Measurements from ENCODE around the gene NCLN.

DNA sequence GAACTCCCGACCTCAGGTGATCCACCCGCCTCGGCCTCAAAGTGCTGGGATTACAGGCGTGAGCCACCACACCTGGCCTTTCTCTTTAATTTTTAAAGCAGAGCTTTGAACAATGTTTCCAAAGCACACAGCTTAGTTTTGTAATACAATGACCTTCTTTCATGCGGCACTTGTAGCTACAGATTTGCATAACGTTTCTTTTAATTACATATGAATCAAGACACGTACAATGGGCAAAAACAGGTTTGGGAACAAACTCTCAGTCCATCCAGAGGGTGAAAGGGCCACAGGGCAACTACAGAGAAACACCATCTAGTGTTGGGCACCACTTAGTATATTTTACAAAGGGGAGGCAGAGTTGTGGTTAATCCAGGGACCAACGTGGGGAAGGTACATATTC lies 26.2 kb upstream of the NCLN start:
- TF ChIP-seq, protein P1, sequence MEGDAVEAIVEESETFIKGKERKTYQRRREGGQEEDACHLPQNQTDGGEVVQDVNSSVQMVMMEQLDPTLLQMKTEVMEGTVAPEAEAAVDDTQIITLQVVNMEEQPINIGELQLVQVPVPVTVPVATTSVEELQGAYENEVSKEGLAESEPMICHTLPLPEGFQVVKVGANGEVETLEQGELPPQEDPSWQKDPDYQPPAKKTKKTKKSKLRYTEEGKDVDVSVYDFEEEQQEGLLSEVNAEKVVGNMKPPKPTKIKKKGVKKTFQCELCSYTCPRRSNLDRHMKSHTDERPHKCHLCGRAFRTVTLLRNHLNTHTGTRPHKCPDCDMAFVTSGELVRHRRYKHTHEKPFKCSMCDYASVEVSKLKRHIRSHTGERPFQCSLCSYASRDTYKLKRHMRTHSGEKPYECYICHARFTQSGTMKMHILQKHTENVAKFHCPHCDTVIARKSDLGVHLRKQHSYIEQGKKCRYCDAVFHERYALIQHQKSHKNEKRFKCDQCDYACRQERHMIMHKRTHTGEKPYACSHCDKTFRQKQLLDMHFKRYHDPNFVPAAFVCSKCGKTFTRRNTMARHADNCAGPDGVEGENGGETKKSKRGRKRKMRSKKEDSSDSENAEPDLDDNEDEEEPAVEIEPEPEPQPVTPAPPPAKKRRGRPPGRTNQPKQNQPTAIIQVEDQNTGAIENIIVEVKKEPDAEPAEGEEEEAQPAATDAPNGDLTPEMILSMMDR (IDR thresholded peaks at IDR 0.05), result no peak
- TF ChIP-seq EP300 (IDR thresholded peaks at IDR 0.05), result no peak
